ENCODE measurements around the gene DEAF1. TPM values are rescaled to one million over a fixed set of nuclear protein-coding genes. Genes with fewer than 3 reads are reported as not detected.
"Not testable (repeated sequence)": the region's sequence is repeated elsewhere in the genome, so short reads cannot be mapped to it uniquely, and the experiment has no call there.

Gene DEAF1
- total RNA-seq (2014; rRNA removed; shearing (Covaris generic)): 77.8 and 139 TPM in 2 replicates

GRCh38 chr11:694563-695287 is at the start of gene DEAF1:
DEAF1 (minus strand) TSS chr11:695222; CDS start chr11:695047, 175 bp downstream.
- peak; percentile 99 for DNase-seq (ENCODE audit: low spot score)

- no peak for DNase-seq (ENCODE audit: low spot score)
Observed at GRCh38 chr11:742571-743201, 47.7 kb upstream of the DEAF1 start.

GRCh38 chr11:742156-742546 is 47.1 kb upstream of the DEAF1 start:
- DNase-seq (ENCODE audit: low spot score): no peak

- DNase-seq (ENCODE audit: low spot score): not testable (repeated sequence)
Observed at GRCh38 chr11:737899-738298, 42.9 kb upstream of the DEAF1 start.

GRCh38 chr11:737366-737765 is 42.3 kb upstream of the DEAF1 start:
- DNase-seq (ENCODE audit: low spot score): no peak

GRCh38 chr11:734541-734940 is 39.5 kb upstream of the DEAF1 start:
- not testable (repeated sequence) for DNase-seq (ENCODE audit: low spot score)

- DNase-seq (ENCODE audit: low spot score): peak; percentile 64
Observed at GRCh38 chr11:733072-733471, 38.0 kb upstream of the DEAF1 start.

- DNase-seq (ENCODE audit: low spot score): no peak
Observed at GRCh38 chr11:729492-730074, 34.6 kb upstream of the DEAF1 start.

GRCh38 chr11:728901-729491 is 34.0 kb upstream of the DEAF1 start:
- no peak for DNase-seq (ENCODE audit: low spot score)

- peak; percentile 98 for DNase-seq (ENCODE audit: low spot score)
Observed at GRCh38 chr11:727859-728748, 33.1 kb upstream of the DEAF1 start.

- DNase-seq (ENCODE audit: low spot score): no peak
Observed at GRCh38 chr11:727281-727701, 32.3 kb upstream of the DEAF1 start.

- peak; percentile 98 for DNase-seq (ENCODE audit: low spot score)
Observed at GRCh38 chr11:726278-727220, 31.5 kb upstream of the DEAF1 start.

GRCh38 chr11:725624-726202 is 30.7 kb upstream of the DEAF1 start:
- DNase-seq (ENCODE audit: low spot score): no peak

- no peak for DNase-seq (ENCODE audit: low spot score)
Observed at GRCh38 chr11:724778-725386, 29.9 kb upstream of the DEAF1 start.

- DNase-seq (ENCODE audit: low spot score): no peak
Observed at GRCh38 chr11:724049-724777, 29.2 kb upstream of the DEAF1 start.

- DNase-seq (ENCODE audit: low spot score): peak; percentile 81
Observed at GRCh38 chr11:723120-723883, 28.3 kb upstream of the DEAF1 start.

- DNase-seq (ENCODE audit: low spot score): no peak
Observed at GRCh38 chr11:722346-722811, 27.4 kb upstream of the DEAF1 start.
